B cell (primary cell): Measurements from ENCODE around the gene RAB3D. TPM values are rescaled to one million over a fixed set of nuclear protein-coding genes. Genes with fewer than 3 reads are reported as not detected.
A peak's percentile ranks its signal among the peaks of the same experiment; 100 is the strongest.
"Not testable (repeated sequence)": the region's sequence is repeated elsewhere in the genome, so short reads cannot be mapped to it uniquely, and the experiment has no call there.

Experiments
- ATAC-seq: fragments of 200-7000 bp; cut with Tn5 transposase; one replicate; pipeline ENCODE4 v1.10.0; 2021; ENCODE audit warnings: low read depth, mild to moderate bottlenecking, moderate number of reproducible peaks, moderate library complexity
- CTCF ChIA-PET: fragments of 350-600 bp; sonication (Branson Sonifier 250); formaldehyde crosslinking; loops from one replicate; lab custom pipeline; 2021; ENCODE audit warnings: antibody characterized with exemption, inconsistent platforms; lab: Charles Lee
- POLR2A ChIA-PET: fragments of 350-600 bp; sonication (Branson Sonifier 250); formaldehyde crosslinking; loops from one replicate; lab custom pipeline; 2021; ENCODE audit warnings: antibody characterized with exemption; lab: Charles Lee
- DNase-seq: peaks from one replicate; pipeline ENCODE4 v3.0.0; 2013
- H2AFZ ChIP-seq: 2 replicates; pipeline ENCODE4 v1.6.1; 2012; ENCODE audit warnings: mild to moderate bottlenecking, low read depth, low read length; ENCODE audit not compliant: insufficient read depth, poor library complexity, severe bottlenecking
- H3K27ac ChIP-seq, 2 donors: 1 replicate in 1 of 2; 2 replicates in 1 of 2; pipeline ENCODE4 v1.5.1; 2012 to 2013; ENCODE audit warnings: low read length in 2 of 2, mild to moderate bottlenecking in 2 of 2, moderate library complexity in 1 of 2
- H3K27me3 ChIP-seq, 4 experiments: fragments of 200-600 bp in 1 of 4; sonication (generic) in 1 of 4; replicated peaks in 1 of 4; 1 replicate in 2 of 4; 2 replicates in 2 of 4; pipeline versions ENCODE4 v1.6.1 to v1.7.0; 2013 to 2016; ENCODE audit warnings: low read length in 3 of 4, mild to moderate bottlenecking in 2 of 4, mixed read lengths in 1 of 4, moderate library complexity in 1 of 4; ENCODE audit not compliant: insufficient read depth in 4 of 4, control insufficient read depth in 3 of 4; ENCODE audit errors: control extremely low read depth in 1 of 4
- H3K36me3 ChIP-seq, 2 experiments: replicated peaks in 1 of 2; 1 replicate in 1 of 2; 2 replicates in 1 of 2; pipeline versions ENCODE4 v1.6.1 to v1.7.1; 2013; ENCODE audit warnings: low read length in 1 of 2; ENCODE audit not compliant: insufficient read depth in 2 of 2, control insufficient read depth in 1 of 2; ENCODE audit errors: control extremely low read depth in 1 of 2, extremely low read depth in 1 of 2
- H3K4me1 ChIP-seq, 2 donors: fragments of 200-600 bp in 1 of 2; sonication (generic) in 1 of 2; 1 replicate in 1 of 2; 2 replicates in 1 of 2; pipeline versions ENCODE4 v1.5.1 to v1.6.1; 2013 to 2017; ENCODE audit warnings: low read length in 2 of 2; ENCODE audit not compliant: control insufficient read depth in 2 of 2, insufficient read depth in 2 of 2
- H3K4me2 ChIP-seq: replicated peaks from 2 replicates; pipeline ENCODE3; 2012; ENCODE audit warnings: mild to moderate bottlenecking, low read depth, low read length; ENCODE audit not compliant: poor library complexity, severe bottlenecking
- H3K4me3 ChIP-seq, 5 experiments: fragments of 200-600 bp in 1 of 5; sonication (generic) in 1 of 5; 1 replicate in 3 of 5; 2 replicates in 2 of 5; pipeline versions ENCODE4 v1.5.1 to v1.7.0; 2011 to 2016; ENCODE audit warnings: low read length in 4 of 5, mild to moderate bottlenecking in 4 of 5, low read depth in 2 of 5, control low read depth in 1 of 5, moderate library complexity in 1 of 5; ENCODE audit not compliant: insufficient read depth in 1 of 5; ENCODE audit errors: control extremely low read depth in 1 of 5, extremely low read depth in 1 of 5
- H3K79me2 ChIP-seq: fragments of 200-600 bp; sonication (generic); one replicate; pipeline ENCODE4 v1.6.0; 2016; ENCODE audit warnings: low read length; ENCODE audit not compliant: control insufficient read depth, insufficient read depth
- H3K9ac ChIP-seq: fragments of 200-600 bp; sonication (generic); 2 replicates; pipeline ENCODE4 v1.6.1; 2017; ENCODE audit warnings: mild to moderate bottlenecking, low read length, moderate library complexity
- H3K9me3 ChIP-seq, 3 donors: one replicate each; pipeline versions ENCODE4 v1.6.1 to v1.7.1; 2013; ENCODE audit warnings: low read length in 2 of 3; ENCODE audit not compliant: control insufficient read depth in 2 of 3, insufficient read depth in 1 of 3; ENCODE audit errors: control extremely low read depth in 1 of 3
- H4K20me1 ChIP-seq: 2 replicates; pipeline ENCODE4 v1.6.0; 2012; ENCODE audit warnings: mild to moderate bottlenecking, low read length; ENCODE audit not compliant: insufficient read depth, control insufficient read depth, poor library complexity, severe bottlenecking
- H3K27ac Mint-ChIP-seq: one replicate; pipeline ENCODE4 v1.8.0; 2021; ENCODE audit warnings: mixed read lengths
- H3K27me3 Mint-ChIP-seq: one replicate; pipeline ENCODE4 v1.8.0; 2021; ENCODE audit warnings: mixed read lengths
- H3K4me1 Mint-ChIP-seq: one replicate; pipeline ENCODE4 v1.8.0; 2021; ENCODE audit warnings: mixed read lengths
- H3K4me3 Mint-ChIP-seq: one replicate; pipeline ENCODE4 v1.8.0; 2021; ENCODE audit warnings: mixed read lengths
- H3K9me3 Mint-ChIP-seq: one replicate; pipeline ENCODE4 v1.8.0; 2022; ENCODE audit warnings: mixed read lengths; ENCODE audit not compliant: insufficient read depth
- CTCF ChIP-seq: fragments of 200-600 bp; IDR thresholded peaks from one replicate; pipeline ENCODE4 v1.8.0; 2022; ENCODE audit warnings: antibody characterized with exemption, mild to moderate bottlenecking
- EZH2 ChIP-seq: IDR thresholded peaks from 2 replicates; pipeline ENCODE4 v1.6.1; 2012; ENCODE audit warnings: borderline replicate concordance, low read depth, mild to moderate bottlenecking, moderate library complexity, low read length; ENCODE audit not compliant: insufficient read depth, poor library complexity, severe bottlenecking
- WGBS: methylation state at CpG from one replicate; pipeline ENCODE4 v1.1.5; 2013; ENCODE audit warnings: missing lambda C conversion rate; ENCODE audit not compliant: insufficient coverage; 5-methylcytosine and 5-hydroxymethylcytosine counted together
- intact Hi-C: fragments of 100-400 bp; cut with micrococcal nuclease; formaldehyde crosslinking; loops from one replicate; pipeline ENCODE4 v1.10.0; 2022
- polyA plus RNA-seq: library from polyadenylated mRNA; depleted of rRNA; stranded (reverse); fragments of >200 nt; gene quantifications from 2 replicates; pipeline ENCODE4 v1.2.3, GENCODE V29; 2012
- total RNA-seq, 2 donors: library from RNA; stranded (reverse); fragments of 120-200 nt in 1 of 2; gene quantifications; 1 replicate in 1 of 2; 2 replicates in 1 of 2; pipeline versions ENCODE4 v1.2.3 to v1.2.4, GENCODE V29; 2013 to 2022

RAB3D gene
- total and polyA plus RNA-seq, 2 donors (not counting 1 experiment from before 2014, with no cell fraction given) = 5.3 to 8.9 TPM

- ATAC-seq = no peak
- H3K4me2 ChIP-seq = no peak overlapping the region
- Mint-ChIP-seq H3K9me3 (no peaks in the 10 kb centered on the region), H3K4me3 (no peak overlapping the region), H3K27me3 (no peaks in the 10 kb centered on the region), H3K27ac (peak overlapping the region; percentile 46), H3K4me1 (peaks cover 21% of the 10 kb centered on the region)
- peaks cover 0 to 13% (median 0%) of the 10 kb centered on the region in 3 donors for H3K9me3 ChIP-seq
- no peak overlapping the region for H3K27ac ChIP-seq
- peak overlapping the region; percentile 0 for H2AFZ ChIP-seq
- peak; percentile 11 for DNase-seq
- 34% methylated on average over 13 of the region's 14 CpGs for WGBS
- H3K9ac ChIP-seq = no peak overlapping the region
- no peak for TF ChIP-seq CTCF
- H3K27me3 ChIP-seq = no peaks in the 10 kb centered on the region
- H3K4me1 ChIP-seq = peaks cover 10 to 16% of the 10 kb centered on the region in 2 donors
- peaks cover 8 to 12% of the 10 kb centered on the region in 2 experiments for H3K36me3 ChIP-seq
- ChIA-PET CTCF (no interaction called here), POLR2A (interaction anchor here (0.7 kb wide), 2 partner anchors 86 to 1421 kb away, joined by 3 to 9 read pairs; no protein-coding TSS in a partner anchor)
- H3K4me3 ChIP-seq = peak overlapping the region in 1 of 5 experiments; percentile 11
- no peaks in the 10 kb centered on the region for H4K20me1 ChIP-seq
- no peaks in the 10 kb centered on the region for H3K79me2 ChIP-seq
- intact Hi-C loops = no loop called here
These were observed 2.4 kb downstream of the RAB3D start for GRCh38 chr19:11337080-11337479.

GRCh38 chr19:11335449-11336146, 3.9 kb downstream of the RAB3D start:
- Mint-ChIP-seq H3K4me3 (no peak overlapping the region), H3K4me1 (peaks cover 21% of the 10 kb centered on the region), H3K27ac (no peak overlapping the region), H3K9me3 (no peaks in the 10 kb centered on the region), H3K27me3 (no peaks in the 10 kb centered on the region)
- CTCF ChIA-PET = no interaction called here
- no peak for TF ChIP-seq CTCF
- TF ChIP-seq EZH2 = no peak
- WGBS = over 99% methylated on average over 16 of the region's 17 CpGs
- Histone ChIP-seq H3K27me3 (no peaks in the 10 kb centered on the region), H2AFZ (no peak overlapping the region), H3K4me1 (peaks cover 10 to 16% of the 10 kb centered on the region in 2 donors), H3K9ac (no peak overlapping the region), H4K20me1 (no peaks in the 10 kb centered on the region), H3K4me2 (no peak overlapping the region), H3K36me3 (peaks cover 6 to 10% of the 10 kb centered on the region in 2 experiments), H3K79me2 (no peaks in the 10 kb centered on the region), H3K27ac (no peak overlapping the region), H3K9me3 (peaks cover 0 to 13% (median 0%) of the 10 kb centered on the region in 3 donors), H3K4me3 (no peak overlapping the region)
- POLR2A ChIA-PET = no interaction called here
- ATAC-seq (no peak), DNase-seq (no peak)
- intact Hi-C loops = no loop called here

- H3K9ac ChIP-seq, H3K4me1 ChIP-seq, H3K36me3 ChIP-seq, H3K4me3 ChIP-seq, H3K79me2 ChIP-seq, POLR2A ChIA-PET, H4K20me1 ChIP-seq, CTCF ChIA-PET, H3K4me3 Mint-ChIP-seq, H3K9me3 Mint-ChIP-seq, H3K27me3 ChIP-seq, ATAC-seq, H3K27ac Mint-ChIP-seq, H3K27ac ChIP-seq, H3K4me2 ChIP-seq, intact Hi-C loops, H2AFZ ChIP-seq, H3K27me3 Mint-ChIP-seq: not testable (repeated sequence)
- peaks cover 13% of the 10 kb centered on the region for H3K4me1 Mint-ChIP-seq
- peak; percentile 19 for DNase-seq
- peaks cover 0 to 13% (median 0%) of the 10 kb centered on the region in 3 donors for H3K9me3 ChIP-seq
- 97% methylated on average over 7 of the region's 9 CpGs for WGBS
These were observed 5.6 kb downstream of the RAB3D start for GRCh38 chr19:11333838-11334237.
